ENCODE results near the gene PIK3CA.

GRCh38 chr3:179234199-179234598 lies 86.0 kb downstream of the PIK3CA start:
- TF ChIP-seq CTCF (conservative IDR thresholded peaks at IDR 0.05) (no peak), ZFX (IDR thresholded peaks at IDR 0.05) (no peak)

Measured in C4-2B (cell line).